NCI-H1105 (cell line): ENCODE results near the gene RETREG2.
"Not testable (repeated sequence)": the region's sequence is repeated elsewhere in the genome, so short reads cannot be mapped to it uniquely, and the experiment has no call there.

ENCODE experiments used
- DNase-seq: peaks from one replicate; lab custom pipeline; 2025; lab: John Stamatoyannopoulos, UW

The RETREG2 gene

DNA sequence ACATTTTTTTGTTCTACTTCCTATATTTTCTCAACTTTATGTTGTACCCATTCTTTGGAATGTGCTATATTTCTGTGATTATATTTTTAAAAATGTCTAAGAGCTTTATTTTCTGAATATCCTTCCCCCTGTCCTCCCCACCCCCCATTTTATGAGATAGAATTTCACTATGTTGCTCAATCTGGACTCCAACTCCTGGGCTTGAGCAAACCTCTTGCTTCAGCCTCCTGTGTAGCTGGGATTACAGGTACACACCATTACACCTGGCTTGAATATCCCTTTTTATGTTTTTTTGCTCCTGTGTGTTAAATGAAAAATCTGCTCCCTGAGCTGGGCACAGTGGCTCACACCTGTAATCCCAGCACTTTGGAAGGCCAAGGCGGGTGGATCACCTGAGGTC lies 19.3 kb downstream of the RETREG2 start:
- DNase-seq: no peak

DNA sequence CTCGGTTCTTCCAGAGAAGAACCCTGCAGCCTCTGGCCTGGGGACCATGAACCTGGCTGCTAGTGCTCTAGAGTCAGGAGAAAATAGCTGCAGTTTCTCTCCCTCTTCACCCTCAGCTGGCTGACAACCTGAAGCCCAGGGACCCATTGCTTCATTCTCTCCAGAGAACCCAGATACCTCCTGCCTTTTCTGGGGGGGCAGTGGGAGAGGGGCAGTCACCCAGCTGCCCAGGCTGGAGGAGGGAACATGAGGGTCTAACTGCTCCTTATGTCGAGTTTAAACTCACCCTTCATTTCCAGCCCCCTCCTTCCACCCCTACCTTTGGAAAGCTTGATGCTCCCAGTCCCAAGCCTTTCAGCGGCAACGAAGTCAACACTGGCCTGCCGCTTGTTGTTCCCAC lies 20.9 kb downstream of the RETREG2 start:
- no peak for DNase-seq

DNA sequence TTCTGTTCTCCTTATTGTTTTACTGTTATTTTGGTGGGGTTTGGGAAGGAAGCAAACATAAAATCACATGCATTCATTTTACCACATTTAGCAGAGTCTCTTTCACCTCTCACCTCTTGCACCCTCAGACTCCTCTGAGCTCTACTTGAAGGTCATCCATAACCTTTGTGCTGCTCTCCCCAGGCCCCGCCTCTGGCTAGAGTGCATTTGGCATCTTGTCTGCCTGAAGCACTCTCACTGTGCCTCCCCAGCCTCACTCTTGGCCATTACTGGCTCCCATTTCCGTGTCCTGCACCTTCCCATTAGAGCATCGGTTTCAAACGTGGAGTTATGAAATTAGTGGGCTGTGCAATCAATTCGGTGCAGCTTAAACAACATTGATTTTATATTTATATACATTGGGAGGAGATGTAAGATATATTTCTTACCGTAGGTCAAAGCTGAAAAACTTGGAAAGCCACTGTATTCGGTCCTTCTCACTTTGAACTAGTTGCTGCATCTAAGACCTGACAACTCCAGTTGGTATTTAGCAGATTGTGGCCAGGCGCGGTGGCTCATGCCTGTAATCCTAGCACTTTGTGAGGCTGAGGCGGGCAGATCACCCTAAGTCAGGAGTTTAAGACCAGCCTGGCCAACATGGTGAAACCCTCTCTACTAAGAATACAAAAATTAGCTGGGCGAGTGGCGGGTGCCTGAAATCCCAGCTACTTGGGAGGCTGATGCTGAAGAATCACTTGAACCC lies 21.6 kb downstream of the RETREG2 start:
- DNase-seq: no peak

DNA sequence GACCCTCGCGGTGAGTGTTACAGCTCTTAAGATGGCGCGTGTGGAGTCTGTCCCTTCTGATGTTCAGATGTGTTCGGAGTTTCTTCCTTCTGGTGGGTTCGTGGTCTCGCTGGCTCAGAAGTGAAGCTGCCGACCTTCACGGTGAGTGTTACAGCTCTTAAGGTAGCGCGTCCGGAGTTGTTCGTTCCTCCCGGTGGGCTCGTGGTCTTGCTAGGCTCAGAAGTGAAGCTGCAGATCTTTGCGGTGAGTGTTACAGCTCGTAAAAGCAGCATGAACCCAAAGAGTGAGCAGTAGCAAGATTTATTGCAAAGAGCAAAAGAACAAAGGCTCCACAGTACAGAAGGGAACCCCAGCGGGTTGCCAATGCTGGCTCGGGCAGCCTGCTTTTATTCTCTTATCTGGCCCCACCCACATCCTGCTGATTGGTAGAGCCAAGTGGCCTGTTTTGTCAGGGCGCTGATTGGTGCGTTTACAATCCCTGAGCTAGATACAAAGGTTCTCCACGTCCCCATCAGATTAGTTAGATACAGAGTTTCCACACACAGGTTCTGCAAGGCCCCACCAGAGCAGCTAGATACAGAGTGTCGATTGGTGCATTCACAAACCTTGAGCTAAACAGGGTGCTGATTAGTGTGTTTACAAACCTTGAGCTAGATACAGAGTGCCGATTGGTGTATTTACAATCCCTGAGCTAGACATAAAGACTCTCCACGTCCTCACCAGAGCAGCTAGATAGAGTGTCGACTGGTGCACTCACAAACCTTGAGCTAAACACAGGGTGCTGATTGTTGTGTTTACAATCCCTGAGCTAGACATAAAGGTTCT lies 22.6 kb downstream of the RETREG2 start:
- not testable (repeated sequence) for DNase-seq

DNA sequence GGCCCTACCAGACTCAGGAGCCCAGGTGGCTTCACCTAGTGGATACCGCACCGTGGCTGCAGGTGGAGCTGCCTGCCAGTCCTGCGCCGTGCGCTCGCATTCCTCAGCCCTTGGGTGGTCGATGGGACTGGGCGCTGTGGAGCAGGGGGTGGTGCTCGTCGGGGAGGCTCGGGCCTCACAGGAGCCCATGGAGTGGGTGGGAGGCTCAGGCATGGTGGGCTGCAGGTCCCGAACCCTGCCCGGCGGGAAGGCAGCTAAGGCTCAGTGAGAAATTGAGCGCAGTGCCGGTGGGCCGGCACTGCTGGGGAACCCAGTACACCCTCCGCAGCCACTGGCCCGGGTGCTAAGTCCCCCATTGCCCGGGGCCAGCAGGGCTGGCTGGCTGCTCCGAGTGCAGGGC lies 23.3 kb downstream of the RETREG2 start:
- DNase-seq: not testable (repeated sequence)

DNA sequence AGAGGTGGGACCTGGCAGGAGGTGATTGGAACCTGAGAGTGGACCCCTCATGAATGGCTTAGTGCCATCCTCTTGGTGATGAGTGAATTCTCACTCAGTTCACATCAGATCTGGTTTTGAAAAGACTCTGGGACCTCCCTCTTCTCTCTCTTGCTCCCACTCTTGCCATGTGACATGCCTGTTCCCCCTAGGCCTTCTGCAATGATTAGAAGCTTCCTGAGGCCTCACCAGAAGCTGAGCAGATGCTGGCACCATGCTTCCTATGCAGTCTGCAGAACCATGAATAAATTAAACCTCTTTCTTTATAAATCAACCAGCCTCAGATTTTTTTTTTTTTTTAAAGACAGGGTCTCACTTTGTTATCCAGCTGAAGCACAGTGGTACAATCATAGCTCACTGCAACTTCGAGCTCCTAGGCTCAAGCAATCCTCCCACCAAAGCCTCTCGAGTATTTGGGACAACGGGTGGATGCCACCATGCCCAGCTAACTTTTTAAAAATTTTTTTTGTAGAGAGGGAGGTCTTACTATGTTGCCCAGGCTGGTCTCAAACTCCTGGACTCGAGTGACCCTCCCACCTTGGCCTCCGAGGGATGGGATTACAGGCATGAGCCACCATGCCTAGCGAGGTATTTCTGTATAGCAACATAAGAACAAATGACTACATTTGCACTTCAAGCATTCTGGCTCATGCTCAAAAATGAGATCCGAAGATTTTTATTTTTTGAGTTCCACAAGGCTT lies 26.5 kb downstream of the RETREG2 start:
- DNase-seq: no peak

DNA sequence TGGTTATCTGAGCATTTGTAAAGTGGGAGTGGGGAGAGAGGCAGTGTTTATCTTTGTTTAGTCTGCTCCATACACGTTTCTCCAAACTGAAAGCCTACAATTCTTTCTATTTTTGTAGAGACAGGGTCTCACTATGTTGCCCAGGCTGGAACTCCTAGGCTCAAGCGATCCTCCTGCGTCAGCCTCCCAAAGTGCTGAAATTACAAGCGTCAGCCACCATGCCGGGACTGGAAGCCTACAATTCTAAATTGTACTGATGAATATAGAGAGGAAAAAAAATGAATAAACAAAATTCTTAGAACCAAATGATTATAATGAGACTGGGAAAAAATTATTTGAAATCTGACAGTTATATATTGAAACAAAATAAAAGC lies 27.1 kb downstream of the RETREG2 start:
- DNase-seq: no peak

DNA sequence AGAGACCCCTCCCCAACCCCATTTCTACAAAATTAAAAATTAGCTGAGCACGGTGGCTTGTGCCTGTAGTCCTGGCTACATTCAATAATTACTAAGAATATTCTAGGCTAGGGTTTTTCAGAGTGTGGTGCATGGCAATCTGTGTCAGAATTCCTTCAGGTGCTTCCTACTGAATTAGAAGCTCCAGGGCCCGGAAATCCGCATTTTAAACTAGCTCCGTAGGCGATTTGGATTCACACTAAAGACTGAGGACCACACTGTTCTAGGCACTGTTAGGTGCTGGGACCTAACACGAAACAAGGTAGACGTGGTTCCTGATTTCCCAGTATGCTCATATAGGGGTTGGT lies 27.9 kb downstream of the RETREG2 start:
- DNase-seq: no peak

DNA sequence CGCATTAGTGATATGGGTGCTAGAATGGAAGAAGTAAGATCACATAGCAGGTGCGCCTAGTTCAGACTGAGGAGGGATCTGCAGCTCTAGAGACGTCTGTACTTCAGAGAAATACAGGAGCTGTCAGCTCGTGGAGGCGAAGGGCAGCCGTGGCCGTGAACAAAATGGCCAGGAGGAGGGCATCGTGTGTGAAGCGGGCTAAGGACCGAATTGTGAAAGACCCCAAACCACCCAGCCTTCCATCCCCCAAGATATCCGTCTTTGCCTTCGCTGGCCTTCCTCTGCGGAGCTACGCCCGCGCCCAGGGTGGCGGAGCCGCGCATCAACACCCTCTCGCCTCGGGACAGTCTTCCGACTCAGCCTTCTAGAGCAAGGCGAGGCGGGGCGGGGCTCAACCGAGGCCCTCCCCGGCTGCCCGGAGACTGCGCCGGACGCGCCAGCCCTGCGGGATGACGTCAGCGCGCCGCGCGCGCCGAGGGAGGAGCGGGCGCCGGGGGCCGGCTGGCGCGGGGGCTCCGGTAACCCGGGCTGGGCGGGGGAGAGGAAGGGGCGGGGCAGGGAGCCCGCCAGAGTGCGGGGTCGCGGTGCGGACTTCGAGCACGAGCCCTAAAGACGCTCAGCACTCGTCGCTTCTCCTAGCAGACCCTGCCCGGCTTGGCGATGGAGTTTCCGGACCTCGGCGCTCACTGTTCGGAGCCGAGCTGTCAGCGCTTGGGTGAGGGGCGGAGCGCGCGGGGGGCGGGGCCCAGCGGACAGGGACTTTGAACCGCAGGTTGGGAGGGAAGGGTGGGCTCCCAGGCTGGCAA lies 28.5 kb downstream of the RETREG2 start, which contains the start of gene ZFAND2B:
TSS of gene ZFAND2B (plus strand) at position 455 of the 806 bp plus-strand sequence. CDS start at position 661, 206 bp downstream.
- DNase-seq: peak; percentile 89

DNA sequence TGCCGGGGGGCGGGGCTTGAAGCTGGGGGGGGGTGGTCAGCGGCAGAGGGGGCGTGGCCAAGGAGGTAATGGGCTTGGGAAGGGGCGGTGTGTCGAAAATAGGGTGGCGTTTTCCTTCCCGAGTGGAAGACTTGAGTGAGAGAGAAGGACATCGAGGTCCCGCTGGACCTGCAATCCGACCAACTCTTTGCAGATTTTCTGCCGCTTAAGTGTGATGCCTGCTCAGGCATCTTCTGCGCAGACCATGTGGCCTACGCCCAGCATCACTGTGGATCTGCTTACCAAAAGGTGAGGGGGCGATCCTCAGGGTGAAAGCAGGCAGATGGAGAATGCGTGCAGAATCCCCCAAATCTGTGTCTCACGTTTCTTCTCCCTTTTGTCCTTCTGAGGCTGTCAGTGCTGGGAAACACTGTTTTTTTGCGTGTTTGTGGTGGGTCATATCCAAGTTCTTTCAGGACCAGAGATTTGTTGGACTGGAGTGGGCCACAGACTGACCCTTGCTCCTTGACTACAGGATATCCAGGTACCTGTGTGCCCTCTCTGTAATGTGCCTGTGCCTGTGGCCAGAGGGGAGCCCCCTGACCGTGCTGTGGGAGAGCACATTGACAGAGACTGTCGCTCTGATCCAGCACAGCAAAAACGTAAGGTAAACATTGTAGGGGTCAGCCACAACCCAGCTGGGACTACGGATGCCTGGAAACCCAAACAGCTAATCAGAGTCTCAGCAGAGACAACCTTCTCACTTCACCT lies 29.2 kb downstream of the RETREG2 start:
- no peak for DNase-seq

DNA sequence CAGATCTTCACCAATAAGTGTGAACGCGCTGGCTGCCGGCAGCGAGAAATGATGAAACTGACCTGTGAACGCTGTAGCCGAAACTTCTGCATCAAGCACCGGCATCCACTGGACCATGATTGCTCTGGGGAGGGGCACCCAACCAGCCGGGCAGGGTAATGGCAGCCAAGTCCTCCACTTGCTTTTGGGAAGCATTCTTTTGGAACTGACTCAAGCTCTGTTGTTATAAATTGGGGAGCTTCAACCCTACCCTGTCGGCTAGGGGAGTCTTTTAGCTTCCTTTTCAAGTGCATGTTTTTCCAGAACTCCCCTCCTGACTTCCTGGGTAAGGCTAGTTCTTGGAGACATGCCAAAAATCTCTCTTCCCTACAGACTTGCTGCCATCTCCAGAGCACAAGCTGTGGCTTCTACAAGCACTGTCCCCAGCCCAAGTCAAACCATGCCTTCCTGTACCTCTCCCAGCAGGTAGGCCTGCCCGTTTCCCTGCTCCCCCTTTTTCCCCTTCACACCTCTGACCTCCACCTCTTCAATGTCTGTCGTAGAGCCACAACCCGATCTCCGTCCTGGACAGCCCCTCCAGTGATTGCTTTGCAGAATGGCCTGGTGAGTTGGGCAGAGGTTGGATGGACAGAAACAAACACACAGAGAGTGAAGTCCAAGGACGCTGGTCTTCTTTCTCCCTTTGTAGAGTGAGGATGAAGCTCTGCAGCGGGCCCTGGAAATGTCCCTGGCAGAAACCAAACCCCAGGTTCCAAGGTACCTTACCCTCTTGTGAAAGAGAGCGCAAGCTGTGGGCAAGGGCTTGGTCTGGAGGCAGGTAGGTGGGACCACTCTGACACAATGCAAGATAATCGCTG lies 30.0 kb downstream of the RETREG2 start:
- peak; percentile 19 for DNase-seq

DNA sequence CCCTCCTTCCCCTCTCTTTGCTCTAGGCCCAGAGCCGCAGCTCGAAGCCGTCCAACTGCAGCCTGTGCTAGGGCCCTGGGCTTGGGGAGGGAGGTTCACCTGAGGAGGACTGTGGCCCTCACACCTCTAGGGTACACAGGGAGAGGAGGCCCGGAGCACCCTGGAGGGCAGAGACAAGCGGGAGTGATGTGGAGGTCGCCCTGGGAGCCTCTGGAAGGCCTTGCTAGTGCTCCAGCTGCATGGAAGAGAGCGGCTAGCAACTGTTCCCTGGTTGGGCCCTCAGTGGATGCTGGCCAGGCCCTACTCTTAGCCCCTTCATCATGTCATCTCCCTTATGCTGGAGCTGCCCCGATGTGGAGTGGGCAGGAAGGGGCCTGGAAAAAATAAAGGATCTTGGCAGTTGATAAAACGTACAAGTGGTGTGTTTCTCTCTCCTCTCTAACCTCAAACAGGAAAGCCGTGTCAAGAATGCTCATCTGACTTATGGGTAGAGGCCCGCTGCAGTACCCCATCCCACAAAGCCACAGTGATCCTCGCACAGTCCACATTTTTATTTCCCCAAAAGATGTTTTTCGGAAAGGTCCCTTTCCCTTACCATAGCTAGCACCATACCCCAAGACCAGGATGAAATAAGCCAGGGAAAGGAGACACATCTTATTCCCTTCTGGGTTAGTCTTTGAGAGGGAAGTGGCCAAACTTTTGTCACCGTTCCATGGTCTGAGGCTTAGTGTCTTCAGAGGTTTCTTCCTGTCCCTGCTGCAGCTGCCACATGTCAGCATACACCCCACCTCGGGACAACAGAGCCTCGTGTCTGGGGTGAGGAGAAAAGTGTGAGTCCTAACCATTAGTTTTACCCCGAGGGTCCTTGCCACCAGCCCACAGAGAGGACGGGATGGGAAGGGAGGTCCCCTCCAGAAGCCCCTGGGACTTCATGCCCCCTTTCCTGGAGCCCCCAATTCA lies 31.4 kb downstream of the RETREG2 start:
- no peak for DNase-seq

DNA sequence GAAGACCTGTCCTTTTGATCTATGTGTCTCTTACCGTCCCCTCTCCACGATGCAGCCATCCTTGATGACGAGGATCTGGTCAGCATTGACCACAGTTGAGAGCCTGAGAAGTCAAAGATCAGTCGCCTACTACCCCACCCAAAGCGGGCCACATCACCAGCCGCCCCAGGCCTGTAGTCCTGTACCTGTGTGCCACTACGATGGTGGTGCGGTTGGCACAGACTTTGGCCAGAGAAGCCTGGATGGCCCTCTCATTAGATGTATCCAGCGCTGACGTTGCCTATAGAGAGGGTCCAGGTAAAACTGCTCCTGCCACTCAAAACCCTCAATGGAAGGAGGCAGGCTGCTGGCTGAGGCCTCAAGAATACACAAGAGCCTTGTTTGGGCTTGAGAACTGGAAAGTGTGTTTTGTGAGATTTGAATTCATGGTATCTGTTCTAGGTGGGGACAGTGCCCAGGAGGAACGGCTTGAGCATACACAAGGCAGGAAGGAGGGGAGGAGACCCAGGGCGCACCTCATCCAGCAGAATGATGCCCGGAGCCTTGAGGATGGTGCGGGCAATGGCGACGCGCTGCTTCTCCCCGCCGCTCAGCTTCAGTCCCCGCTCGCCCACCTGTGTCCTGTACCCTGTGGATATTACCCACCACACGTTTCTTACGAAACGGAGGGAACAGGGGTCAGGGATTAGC lies 32.3 kb downstream of the RETREG2 start:
- no peak for DNase-seq

DNA sequence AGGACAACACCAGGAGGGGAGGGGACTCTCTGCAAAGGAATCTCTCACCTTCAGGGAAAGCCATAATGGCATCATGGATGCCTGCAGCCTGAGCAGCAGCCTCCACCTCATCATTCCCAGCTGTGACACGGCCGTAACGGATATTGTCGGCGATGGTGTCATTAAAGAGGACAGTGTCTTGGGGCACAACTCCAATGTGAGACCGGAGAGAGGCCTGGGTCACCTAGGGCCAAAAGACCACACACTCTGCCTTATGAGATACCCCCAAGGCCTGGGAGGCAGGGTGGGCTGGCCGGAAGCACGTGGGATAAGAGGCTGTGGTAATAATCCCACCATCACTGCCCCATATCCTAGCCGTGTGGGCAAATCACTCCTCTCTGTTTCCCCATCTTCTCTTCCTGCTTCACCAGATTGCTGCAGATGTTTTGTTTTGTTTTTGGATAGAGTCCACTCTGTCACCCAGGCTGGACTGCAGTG lies 32.8 kb downstream of the RETREG2 start:
- DNase-seq: no peak

DNA sequence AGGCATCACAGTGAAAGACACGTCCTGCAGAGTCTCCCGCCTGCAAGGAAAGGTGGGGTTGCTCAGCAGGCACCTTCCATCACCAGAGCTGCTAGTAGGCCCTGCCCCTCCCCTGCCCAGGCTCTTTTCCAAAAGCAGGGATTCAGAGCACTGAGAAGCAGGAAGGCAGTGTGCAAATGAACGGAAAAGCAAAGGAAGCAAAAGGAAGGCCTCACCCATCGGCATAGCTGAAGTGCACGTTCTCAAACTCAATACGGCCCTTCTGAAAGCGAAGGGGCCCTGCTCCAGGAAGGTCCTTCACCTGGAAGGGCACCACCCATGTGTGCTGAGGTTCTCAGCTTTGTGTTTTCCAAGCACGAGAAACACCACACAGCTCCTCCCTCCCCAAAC lies 34.9 kb downstream of the RETREG2 start:
- DNase-seq: no peak

DNA sequence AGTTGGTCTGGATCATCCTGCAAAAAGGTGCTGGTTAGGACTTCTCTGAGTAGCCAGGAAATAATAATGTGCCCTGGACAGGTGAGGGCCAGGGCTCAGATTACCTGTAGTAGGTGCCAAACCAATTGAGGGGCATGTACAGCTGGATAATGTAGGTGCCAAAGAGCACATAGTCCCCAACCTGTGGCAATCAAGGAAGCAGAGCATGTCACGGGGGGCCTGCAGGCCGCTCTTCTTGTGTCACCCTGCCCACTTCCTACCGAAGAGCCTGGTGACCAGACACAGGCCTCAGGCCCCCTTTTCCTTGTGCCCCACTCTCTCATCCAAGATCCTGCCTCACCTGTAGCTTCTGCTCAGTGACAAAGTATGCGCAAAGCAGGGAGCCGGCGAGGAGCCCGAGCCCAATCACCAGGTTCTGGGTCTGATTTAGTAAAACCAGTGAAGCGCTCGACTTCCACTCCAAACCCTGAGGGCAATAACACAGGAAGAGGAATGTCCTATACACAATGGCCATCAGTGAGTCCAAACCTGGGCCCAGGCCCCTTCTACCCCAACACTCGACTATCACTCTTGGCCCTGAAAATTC lies 35.5 kb downstream of the RETREG2 start:
- DNase-seq: no peak

DNA sequence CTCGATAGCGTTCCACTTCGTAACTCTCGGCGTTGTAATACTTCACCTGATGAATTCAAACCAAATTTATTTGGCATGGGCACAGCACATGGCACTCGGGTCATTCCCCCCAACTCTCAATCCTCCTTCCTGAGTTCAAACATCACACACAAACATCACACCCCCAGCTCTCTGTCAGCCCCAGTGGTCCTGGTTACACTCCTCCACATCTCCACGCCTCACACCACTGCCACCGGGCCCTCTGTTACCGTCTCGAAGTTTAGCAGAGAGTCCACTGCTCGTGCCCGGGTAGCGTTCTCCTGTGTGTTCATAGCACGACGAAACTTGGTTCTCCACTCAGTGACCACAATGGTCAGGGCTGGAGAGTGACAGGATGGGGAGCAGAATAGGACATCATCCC lies 36.1 kb downstream of the RETREG2 start:
- DNase-seq: no peak

DNA sequence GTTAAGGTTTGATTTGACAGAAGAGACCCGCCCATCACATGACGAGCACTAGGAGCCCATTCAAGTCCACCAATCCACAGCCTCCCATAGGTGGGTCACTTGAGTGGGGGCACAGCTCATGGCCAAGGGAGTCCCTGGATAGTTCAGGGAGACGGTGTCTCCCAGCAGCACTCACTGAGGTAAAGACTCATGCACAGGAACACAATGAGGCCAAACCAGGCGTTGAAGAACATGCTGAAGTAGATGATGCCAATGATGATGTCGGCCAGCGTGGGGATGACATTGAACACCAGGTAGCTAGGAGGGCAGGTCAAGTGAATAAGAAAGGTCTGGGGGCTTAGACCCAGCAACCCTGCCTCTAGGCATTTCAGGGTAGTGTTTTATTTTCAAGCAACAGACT lies 36.7 kb downstream of the RETREG2 start:
- DNase-seq: no peak
